GM18951 (cell line): ENCODE results near the gene SSR3.

Experiments
- POLR2A ChIP-seq: IDR thresholded peaks from 4 replicates; pipeline ENCODE4 v1.6.1; 2011; ENCODE audit warnings: mild to moderate bottlenecking; ENCODE audit not compliant: insufficient read length, insufficient read depth; ENCODE audit errors: extremely low read depth
- in situ Hi-C: fragments of 300-500 bp; cut with MboI; formaldehyde crosslinking; loops from one replicate; pipeline ENCODE4 v1.12.0; 2022; ENCODE audit warnings: low sequenced_read_pairs, mixed read lengths, inconsistent platforms; ENCODE audit not compliant: unreplicated experiment

Gene SSR3

DNA sequence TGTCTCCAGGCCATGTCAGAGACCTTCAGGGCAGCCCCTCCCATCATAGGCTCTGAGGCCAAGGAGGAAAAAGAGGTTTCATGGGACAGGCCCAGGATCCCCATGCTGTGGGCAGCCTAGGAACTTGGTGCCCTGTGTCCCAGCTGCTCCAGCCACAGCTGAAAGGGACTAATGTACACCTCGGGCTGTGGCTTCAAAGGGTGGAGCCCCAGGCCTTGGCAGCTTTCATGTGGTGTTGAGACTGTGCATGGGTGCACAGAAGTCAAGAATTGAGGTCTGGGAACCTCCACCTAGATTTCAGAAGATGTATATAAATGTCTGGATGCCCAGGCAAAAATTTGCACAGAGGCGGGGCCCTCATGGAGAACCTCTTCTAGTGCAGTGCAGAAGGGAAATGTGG, 6.6 kb upstream of the SSR3 start:
- TF ChIP-seq POLR2A: no peak
- in situ Hi-C loops: no loop called here

- in situ Hi-C loops: loop anchor here (10.0 kb wide), 1 partner anchor 105 kb away; no protein-coding TSS in a partner anchor
Observed at GRCh38 chr3:156559321-156559720, 4.4 kb upstream of the SSR3 start.

GRCh38 chr3:156558389-156558788, 3.5 kb upstream of the SSR3 start:
- TF ChIP-seq POLR2A: no peak
- in situ Hi-C loops: loop anchor here (10.0 kb wide), 1 partner anchor 106 kb away; no protein-coding TSS in a partner anchor

More at GRCh38 chr3:156559321-156559720, 4.4 kb upstream of the SSR3 start:
- TF ChIP-seq POLR2A: no peak

GRCh38 chr3:156554515-156554841, 439 bp downstream of the SSR3 start:
- in situ Hi-C loops: loop anchor here (10.0 kb wide), 1 partner anchor 110 kb away; no protein-coding TSS in a partner anchor

GRCh38 chr3:156553705-156554356, 1.1 kb downstream of the SSR3 start:
- in situ Hi-C loops: loop anchor here (10.0 kb wide), 1 partner anchor 111 kb away; no protein-coding TSS in a partner anchor
- TF ChIP-seq POLR2A: no peak

More at GRCh38 chr3:156554515-156554841, 439 bp downstream of the SSR3 start:
- TF ChIP-seq POLR2A: no peak

- TF ChIP-seq POLR2A: no peak
- in situ Hi-C loops: loop anchor here (10.0 kb wide), 1 partner anchor 112 kb away; no protein-coding TSS in a partner anchor
Observed at GRCh38 chr3:156552973-156553372, 1.9 kb downstream of the SSR3 start.

- TF ChIP-seq POLR2A: no peak
- in situ Hi-C loops: loop anchor here (10.0 kb wide), 1 partner anchor 113 kb away; no protein-coding TSS in a partner anchor
Observed at GRCh38 chr3:156551746-156552145, 3.2 kb downstream of the SSR3 start.

DNA sequence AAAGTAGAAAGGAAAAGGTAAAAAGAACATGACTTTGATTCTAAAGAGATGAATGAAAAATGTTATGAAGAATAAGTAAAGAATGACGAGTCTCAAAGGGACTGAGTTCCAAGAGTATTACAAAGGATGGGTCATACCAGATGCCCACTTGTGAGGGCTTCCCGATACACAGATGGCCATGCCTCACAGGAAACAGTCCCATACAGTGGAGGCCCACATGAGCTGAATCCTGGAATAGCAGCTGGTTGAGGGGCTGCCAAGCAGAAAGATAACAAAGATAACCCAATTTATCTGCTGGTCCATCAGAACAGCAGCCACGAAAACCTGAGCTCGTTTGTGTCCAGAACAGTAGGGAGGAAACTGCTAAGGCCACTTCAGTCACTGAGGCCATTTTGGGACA, 3.7 kb downstream of the SSR3 start:
- in situ Hi-C loops: loop anchor here (10.0 kb wide), 1 partner anchor 114 kb away; no protein-coding TSS in a partner anchor
- TF ChIP-seq POLR2A: no peak

GRCh38 chr3:156548902-156549301, 6.0 kb downstream of the SSR3 start:
- in situ Hi-C loops: loop anchor here (25.0 kb wide), 1 partner anchor 538 kb away; no protein-coding TSS in a partner anchor
- TF ChIP-seq POLR2A: no peak

DNA sequence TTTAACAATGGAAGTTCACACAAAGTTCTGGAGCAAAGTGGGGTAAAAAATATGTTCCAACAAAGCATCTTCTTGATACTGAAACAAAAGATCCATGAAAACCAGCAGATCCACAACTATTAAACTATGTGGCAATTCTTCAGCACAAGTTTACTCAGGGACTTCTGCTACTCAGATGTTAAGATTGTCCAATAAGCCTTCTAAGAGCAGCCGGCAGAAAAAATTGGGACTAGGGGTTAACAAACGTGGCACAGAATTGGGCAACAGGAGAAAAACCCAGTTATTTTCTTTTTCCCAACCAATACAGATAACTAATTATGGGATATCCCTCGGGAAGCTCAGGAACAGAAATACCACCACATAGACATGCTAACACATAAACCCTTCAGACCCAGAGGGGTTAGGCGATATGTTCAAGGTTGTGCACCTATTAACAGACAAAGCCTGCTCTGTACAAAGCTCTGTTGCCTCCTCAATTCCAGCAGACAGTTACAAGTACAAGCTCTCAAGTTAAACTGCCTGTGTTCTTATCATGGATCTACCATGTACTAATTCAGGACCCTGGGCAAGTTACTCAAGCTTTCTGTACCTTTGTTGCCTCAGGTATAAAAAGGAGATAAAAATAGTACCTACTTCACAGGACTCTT, 6.8 kb downstream of the SSR3 start:
- in situ Hi-C loops: loop anchor here (25.0 kb wide), 1 partner anchor 539 kb away; no protein-coding TSS in a partner anchor
- no peak for TF ChIP-seq POLR2A

DNA sequence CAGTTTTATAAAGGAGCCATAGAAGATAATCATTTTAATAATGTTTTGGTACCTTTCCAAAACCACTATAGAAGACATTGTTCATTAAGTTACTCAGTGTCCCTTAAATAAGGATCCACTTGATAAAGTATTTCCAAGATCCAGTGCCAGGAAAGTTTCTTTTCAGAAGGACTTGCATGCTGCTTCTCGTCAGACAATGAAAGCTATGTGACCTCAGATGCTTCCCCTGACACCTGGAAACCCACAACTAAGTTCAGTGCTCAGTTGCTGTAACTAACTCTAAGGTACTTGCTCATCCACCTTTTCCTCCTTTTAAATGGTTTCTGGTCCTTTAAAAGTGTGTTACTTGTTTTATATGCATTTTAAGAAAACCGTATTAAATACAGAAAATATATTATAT, 7.3 kb downstream of the SSR3 start:
- in situ Hi-C loops: loop anchor here (25.0 kb wide), 1 partner anchor 540 kb away; no protein-coding TSS in a partner anchor
- TF ChIP-seq POLR2A: no peak

GRCh38 chr3:156543043-156543555, 11.8 kb downstream of the SSR3 start:
- in situ Hi-C loops: loop anchor here (25.0 kb wide), 1 partner anchor 544 kb away; no protein-coding TSS in a partner anchor
- no peak for TF ChIP-seq POLR2A
